CD1c-positive myeloid dendritic cell (primary cell): ENCODE results near the gene ATXN7L1.
A peak's percentile ranks its signal among the peaks of the same experiment; 100 is the strongest.
"Not testable (repeated sequence)": the region's sequence is repeated elsewhere in the genome, so short reads cannot be mapped to it uniquely, and the experiment has no call there.

Source experiments
- DNase-seq: peaks from one replicate; pipeline ENCODE4 v3.0.0-alpha.2; 2016; ENCODE audit errors: extremely low spot score

ATXN7L1 gene

DNA sequence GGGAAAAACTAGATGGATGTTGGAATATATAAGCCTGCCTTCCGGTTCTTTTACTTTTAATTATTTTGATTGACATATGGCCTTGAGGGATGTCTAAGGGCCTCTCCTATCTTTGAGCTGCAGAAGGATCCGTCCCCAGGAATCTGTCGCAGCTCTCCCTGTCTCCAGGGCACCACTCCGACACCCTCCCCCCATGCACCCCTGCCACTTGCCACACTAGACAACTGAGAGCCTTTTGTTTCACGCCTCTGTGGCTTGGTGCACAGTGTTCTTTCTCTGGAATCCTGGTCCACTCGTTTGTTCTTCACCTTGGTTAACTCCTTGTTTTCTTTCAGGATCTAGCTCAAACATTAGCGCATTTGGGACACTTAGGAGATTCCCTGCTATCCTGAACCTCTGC, 171.0 kb downstream of the ATXN7L1 start:
- no peak for DNase-seq

DNA sequence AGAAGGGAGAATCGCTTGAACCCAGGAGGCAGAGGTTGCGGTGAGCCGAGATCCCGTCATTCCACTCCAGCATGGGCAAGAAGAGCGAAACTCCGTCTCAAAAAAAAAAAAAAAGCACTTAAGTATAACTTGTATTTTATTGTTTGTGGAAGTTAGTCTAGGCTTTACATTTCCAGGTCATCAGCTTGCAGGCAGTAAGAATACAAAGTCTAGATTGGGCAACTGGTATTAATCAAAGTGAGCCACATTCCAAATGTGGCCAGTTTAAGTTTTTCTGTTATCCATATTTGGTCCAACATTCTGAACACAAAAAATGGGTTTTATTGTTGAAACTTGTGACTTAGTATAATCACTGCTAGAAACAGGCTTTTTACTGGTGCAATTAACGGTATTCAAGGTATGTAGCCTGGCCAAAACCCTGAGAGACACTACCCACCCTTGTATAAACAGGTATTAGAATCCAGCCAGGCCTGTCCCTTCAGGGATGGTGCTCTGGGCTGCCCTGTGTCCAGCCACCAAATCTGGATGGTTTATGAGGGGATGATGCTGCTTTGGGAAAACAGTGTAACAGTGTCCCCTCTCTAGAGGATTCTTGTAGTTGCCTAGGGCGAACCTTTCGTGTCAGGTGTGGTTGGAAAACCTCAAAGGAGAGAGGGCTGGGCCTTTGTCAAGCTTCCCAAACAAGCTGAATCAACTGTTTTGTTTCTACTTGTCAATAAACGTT, 173.0 kb downstream of the ATXN7L1 start:
- DNase-seq: no peak

GRCh38 chr7:105699568-105700236, 176.7 kb downstream of the ATXN7L1 start:
- no peak for DNase-seq

DNA sequence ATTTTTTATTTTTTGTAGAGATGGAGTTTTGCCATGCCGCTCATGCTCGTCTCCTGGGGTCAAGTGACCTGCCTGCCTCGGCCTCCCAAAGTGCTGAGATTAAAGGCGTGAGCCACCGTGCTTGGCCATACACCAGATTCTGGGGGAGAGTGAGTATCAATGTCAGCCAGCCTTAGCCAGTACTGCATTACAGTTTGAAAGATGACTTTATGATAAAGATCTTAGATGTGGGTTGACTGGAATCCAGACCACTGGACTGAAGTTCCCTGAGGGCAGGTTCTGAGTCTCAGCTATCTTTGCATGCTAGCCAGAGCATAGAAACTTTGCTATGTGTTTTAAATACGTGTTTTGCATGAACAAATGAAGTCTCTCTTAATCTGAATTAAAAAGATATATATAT, 177.9 kb downstream of the ATXN7L1 start:
- no peak for DNase-seq

- no peak for DNase-seq
Observed at GRCh38 chr7:105697753-105698152, 178.6 kb downstream of the ATXN7L1 start.

- not testable (repeated sequence) for DNase-seq
Observed at GRCh38 chr7:105697169-105697568, 179.2 kb downstream of the ATXN7L1 start.

DNA sequence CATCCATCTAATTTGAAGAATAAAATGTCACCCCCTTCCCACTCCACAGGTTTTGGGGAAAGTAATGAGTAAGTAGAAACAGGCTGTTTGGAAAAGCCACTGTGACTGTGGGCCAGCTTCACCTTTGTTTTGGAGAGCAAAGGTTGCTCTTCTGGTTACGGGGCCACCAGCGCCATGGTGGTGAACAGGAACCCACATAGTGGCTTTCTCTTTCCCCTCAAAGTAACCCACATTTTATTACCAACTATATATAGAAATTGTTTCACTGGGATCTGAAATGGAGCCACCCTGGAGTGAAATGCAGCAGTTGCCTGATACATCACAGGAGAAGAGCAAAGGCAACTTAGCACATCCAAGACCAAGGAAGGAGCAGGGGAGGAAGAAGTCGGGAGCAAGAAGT, 182.8 kb downstream of the ATXN7L1 start:
- DNase-seq: no peak

DNA sequence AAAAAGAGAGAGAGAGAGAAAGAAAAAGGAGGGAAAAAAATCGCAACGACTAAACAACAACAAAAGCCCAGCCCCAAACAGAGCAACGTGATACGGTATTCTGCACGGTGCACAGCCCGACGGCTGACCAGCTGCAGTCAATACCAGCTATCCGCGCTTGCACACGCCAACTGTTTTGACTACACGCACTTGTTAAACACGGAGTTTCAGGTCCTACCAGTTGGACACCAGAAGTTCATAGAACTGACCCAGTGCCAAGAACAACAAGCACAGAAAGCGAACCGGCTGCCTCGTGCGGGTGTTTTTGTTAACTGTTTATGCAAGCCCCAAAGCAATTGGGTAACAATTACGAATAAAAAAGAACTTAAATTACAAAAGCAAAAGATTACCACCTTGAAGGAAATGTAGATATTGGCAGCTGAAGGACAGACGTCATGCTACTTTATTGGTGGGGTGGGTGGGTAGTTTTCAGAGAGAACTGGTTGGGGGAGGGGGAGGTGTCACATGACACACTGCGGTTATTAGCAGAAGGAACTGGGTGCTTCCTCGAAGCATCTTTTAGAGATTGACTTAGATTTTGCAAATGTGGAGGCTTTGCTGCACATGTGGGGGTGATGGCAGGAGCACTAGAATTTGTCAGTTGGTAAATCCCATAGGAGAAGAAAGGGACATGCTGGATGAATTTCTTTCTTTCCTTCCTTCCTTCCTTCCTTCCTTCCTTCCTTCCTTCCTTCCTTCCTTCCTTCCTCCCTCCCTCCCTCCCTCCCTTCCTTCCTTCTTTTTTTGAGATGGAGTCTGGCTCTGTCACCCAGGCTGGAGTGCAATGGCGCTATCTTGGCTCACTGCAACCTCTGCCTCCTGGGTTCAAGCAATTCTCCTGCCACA, 184.5 kb downstream of the ATXN7L1 start:
- peak; percentile 72 for DNase-seq

DNA sequence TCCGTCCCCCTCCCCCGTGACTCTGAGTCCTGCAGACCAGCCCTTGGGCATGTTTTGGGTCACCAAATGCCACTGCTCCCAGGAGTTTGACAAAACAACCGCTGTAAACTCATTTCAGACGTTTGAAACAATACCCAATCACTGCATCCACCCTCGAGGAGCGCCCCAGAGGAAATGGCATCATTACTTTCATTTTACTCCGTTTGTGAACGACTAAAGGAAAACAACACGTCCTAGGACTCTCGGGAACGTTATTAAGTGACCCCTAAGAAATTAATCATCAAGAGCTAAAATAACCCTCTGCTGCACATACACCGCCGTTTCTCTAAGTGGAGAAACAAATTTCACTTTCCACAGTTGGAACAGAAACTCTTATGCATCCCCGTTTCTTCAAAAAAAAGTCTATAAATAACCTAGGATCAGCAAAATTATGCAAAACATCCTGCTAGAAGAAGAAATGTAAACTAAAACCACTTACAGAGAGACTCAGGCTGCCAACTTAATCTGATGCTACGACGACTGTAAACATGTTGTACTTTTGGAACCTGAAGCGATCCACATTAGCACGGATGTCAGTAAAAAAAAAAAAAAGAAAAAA, 185.2 kb downstream of the ATXN7L1 start:
- peak; percentile 35 for DNase-seq

DNA sequence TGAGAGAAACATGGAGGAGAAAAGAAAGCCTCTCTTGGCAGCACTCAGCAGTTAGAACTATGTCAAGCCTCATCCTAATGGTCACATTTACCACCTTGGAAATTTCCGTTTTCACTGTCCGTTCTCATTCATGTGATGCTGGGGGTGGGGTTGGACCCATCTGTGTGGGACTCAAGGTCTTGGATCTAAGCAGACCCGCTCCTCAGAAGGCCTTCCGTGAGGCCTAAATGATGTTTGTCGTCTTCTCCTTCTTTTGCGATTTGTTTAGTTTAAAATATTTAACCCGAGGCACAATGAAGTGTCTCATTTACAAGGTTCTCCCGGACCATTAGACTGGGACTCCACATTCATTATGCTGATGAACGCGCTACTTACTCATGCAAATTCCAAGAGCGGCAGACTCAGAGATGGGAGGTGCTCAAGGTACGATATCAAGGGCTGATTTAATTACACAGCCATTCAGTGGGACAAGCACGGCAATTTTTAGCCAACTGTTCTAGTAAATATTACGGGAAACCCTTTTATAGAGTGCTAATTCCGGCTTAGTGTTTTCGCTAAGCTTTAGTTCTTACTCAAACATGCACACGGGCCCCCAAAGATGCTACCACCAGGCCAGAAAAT, 186.0 kb downstream of the ATXN7L1 start:
- DNase-seq: no peak

DNA sequence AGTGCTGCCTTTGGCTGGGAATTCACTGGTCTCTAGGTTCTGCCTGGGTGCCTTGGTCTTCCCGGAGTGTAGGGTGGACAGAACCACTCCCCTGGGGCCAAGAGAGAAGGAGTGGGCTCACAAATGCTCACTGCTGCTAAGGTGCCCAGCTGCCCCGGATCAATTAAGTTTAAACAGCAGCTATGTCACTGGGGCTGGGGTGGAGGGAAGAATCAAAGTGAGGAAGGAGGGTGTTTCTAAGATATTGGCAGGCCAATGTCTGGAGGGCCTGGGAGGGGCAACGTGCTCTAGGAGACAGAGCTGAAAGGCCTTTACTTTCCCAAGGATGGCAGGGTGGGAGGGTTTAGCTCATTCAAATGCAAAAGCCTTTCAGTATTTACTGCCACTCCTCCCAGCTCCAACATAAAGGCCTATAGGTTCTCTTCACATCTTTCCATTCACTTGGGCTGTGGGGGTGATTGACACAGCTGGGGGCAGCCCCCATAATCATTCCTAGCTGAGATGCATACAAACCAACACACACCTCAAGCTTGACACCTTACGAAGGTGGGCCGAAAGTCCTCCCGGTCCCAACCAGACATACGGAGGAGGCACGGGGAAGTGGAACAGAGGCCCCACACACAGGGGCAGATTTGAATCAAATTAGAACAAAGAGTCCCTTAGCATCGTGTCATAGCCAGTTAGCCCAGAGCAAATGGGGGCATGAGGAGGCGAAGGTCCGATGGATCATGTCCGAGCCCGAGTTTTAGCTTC, 187.2 kb downstream of the ATXN7L1 start:
- DNase-seq: no peak

- DNase-seq: no peak
Observed at GRCh38 chr7:105688617-105689016, 187.8 kb downstream of the ATXN7L1 start.

- no peak for DNase-seq
Observed at GRCh38 chr7:105685161-105685560, 191.2 kb downstream of the ATXN7L1 start.

GRCh38 chr7:105682341-105683060, 193.9 kb downstream of the ATXN7L1 start:
- no peak for DNase-seq

DNA sequence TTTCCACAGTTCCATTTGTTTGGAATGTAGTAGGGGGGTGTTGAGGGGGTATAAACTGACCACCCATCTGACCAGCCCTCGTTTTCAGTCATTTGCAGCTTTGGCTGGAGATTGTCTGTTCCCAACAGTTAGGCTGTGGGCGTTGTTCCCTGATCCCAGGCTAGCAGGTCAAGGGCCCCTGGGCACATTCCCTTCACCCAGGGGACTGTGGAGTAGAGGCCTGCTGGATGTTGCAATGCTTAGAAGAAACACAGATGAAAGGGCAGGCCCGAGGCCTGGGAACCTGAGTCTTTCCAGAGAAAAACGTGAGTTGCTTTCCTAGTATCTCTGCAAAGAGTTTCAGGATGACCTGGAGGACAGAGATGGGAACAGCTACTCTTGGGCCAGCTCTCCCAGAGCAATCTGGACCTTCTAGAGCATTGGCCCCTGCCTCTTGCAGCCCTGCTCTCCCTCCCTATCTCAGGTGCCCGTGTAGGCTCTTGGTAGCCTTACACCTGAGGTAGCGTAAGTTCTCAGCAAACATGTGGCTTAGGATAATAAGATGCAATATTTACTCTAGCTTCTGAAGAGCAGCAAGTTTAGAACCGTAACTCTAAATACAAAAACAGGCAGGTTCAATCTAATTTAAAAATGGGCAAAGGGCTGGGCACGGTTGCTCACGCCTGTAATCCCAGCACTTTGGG, 195.8 kb downstream of the ATXN7L1 start:
- DNase-seq: no peak

GRCh38 chr7:105678811-105679495, 197.4 kb downstream of the ATXN7L1 start:
- DNase-seq: peak; percentile 86

DNA sequence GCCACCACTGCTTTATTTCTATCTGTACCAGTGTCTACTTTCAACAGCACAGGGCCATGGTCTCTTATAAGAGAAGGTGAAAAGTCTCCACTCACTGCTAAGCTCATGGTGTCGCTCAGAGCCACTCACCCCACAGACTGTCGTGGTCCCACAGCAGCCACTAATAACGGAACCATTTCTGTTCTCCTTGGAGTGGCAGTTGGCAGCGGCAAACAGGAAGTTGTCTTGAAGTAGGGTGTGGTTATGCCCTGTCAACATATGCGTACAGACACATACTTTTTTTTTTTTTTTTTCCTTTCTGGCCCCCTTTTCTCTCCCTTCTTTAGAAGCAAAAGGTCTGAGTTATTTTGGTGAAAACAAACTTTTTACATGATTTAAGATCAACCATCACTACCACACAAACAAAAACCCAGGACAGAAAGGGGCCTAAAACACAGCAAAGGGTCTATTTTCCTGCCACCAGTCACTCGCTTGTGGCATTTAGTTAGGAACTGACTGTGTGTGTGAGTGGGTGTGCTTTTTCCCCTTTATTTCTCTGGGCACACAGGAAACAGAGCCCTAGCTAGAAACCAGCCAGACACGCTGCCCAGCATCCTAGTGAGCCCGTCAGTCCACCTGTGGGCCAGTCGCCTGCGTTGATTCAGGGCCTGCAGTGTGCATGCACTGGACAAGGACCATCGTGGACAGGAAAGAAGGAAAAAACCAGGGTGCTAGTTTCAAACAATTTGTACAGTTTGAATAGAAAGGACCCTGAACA, 198.4 kb downstream of the ATXN7L1 start:
- DNase-seq: peak; percentile 88

- no peak for DNase-seq
Observed at GRCh38 chr7:105677410-105677730, 199.0 kb downstream of the ATXN7L1 start.
